Hepatocyte (in vitro differentiated cells): ENCODE measurements around the gene GPC3.

Experiments used
- CTCF ChIP-seq: fragments of 200-600 bp; sonication (generic); IDR thresholded peaks from 2 replicates; pipeline ENCODE4 v1.5.1; 2016; ENCODE audit warnings: antibody characterized with exemption, mild to moderate bottlenecking; ENCODE audit not compliant: poor library complexity
- EZH2 ChIP-seq: fragments of 200-600 bp; sonication (generic); IDR thresholded peaks from 2 replicates; pipeline ENCODE4 v1.6.1; 2016; ENCODE audit warnings: antibody characterized with exemption, mild to moderate bottlenecking, borderline replicate concordance

- TF ChIP-seq CTCF (no peak), EZH2 (no peak)
These were observed 93.1 kb downstream of the GPC3 start for GRCh38 chrX:133892337-133892736.
